Measurements from ENCODE around the gene AJM1. TPM values are rescaled to one million over a fixed set of nuclear protein-coding genes. Genes with fewer than 3 reads are reported as not detected.

AJM1 gene
- total RNA-seq, 1 donor from 2014 or later, result 4.4 TPM

DNA sequence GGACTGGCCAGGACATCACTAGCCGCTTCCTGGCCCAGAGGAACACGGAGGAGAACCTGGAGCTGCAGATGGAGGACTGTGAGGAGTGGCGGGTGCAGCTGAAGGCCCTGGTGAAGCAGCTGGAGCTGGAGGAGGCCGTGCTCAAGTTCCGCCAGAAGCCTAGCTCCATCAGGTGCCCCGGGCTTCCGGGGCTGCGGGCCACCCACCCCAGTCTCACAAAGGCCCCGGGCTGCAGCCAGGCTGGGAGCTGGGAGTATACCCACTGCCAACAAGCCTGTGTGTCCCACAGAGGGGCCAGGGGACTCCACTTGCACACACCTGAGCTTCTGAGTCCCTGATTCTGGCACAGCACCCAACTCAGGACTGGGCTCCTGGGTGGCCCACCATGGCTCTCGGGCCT is 36.2 kb upstream of the AJM1 start:
- DNase-seq (ENCODE audit: extremely low spot score, unreplicated experiment), result no peak
- no peaks in the 10 kb centered on the region for H3K9me3 Mint-ChIP-seq (ENCODE audit: unreplicated experiment)
- peaks cover 3% of the 10 kb centered on the region for H3K36me3 Mint-ChIP-seq (ENCODE audit: unreplicated experiment)
- no peak overlapping the region for H3K4me3 Mint-ChIP-seq (ENCODE audit: unreplicated experiment)
- peaks cover 9% of the 10 kb centered on the region for H3K27me3 Mint-ChIP-seq (ENCODE audit: unreplicated experiment)
- TF ChIP-seq CTCF (IDR thresholded peaks at IDR 0.05), result no peak
- H3K4me1 Mint-ChIP-seq (ENCODE audit: unreplicated experiment), result peaks cover 30% of the 10 kb centered on the region
- H3K27ac Mint-ChIP-seq (ENCODE audit: unreplicated experiment), result no peak overlapping the region

DNA sequence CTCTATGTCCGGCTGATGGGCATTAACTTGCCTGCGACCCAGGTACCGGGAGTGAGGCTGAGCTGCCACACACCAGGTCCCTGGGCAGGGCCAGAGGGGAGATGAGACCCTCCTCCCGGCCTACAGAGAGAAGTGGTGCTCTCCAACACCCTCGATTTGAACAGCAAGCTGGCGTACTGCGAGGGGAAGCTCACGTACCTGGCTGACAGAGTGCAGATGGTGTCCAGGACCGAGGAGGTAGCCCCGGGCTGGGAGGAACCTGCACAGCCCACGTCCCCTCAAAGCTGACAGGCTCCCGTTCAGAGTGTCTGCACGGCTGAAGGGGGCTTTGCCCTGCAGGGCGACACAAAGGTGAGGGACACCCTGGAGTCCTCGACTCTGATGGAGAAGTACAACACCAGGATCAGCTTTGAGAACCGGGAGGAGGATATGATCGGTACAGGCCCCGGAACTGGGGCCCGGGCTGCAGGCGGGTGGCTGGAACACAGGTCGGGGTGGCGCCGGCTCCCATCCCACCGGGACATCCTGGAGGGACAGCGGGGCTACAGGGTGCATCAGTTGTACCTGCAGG is 35.6 kb upstream of the AJM1 start:
- Mint-ChIP-seq H3K27ac (ENCODE audit: unreplicated experiment) (no peak overlapping the region), H3K36me3 (ENCODE audit: unreplicated experiment) (peaks cover 3% of the 10 kb centered on the region), H3K27me3 (ENCODE audit: unreplicated experiment) (peaks cover 6% of the 10 kb centered on the region), H3K4me1 (ENCODE audit: unreplicated experiment) (peaks cover 28% of the 10 kb centered on the region), H3K9me3 (ENCODE audit: unreplicated experiment) (no peaks in the 10 kb centered on the region), H3K4me3 (ENCODE audit: unreplicated experiment) (peak overlapping the region; percentile 80)
- no peak for DNase-seq (ENCODE audit: extremely low spot score, unreplicated experiment)
- TF ChIP-seq CTCF (IDR thresholded peaks at IDR 0.05), result no peak

DNA sequence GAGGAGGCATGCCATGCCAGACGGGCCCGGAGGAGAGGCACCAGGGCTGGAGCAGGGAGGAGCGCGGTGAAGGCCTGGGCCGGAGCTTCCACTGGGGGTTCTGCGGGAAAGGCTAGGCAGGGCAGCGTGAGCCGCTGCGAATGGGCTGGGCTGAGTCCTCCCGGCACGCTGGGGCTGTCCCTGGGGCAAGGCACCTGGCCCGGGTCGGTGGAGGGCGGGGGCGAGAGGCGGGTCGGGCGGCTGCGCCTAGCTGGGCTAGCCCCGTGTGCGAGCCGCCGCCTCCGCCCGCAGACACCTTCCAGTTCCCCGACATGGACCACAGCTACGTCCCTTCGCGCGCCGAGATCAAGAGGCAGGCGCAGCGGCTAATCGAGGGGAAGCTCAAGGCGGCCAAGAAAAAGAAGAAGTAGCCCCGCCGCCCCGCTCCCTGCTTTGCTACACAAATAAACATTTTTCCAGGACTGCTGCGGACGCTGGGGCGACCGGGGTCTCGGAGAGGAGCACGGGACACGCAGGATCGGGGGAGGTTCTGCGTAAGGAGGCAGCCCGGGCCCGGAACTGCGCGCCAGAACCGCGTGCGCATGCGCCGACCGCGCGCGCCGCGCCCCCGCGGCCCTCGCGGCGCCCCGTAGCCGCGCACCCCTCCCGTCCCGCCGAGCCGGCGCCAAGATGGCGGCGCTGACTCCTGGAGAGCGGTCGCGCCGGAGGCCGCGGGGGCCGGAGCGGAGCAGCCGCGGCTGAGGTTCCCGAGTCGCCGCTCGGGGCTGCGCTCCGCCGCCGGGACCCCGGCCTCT is 34.8 kb upstream of the AJM1 start, which contains the start of gene RABL6:
RABL6 (plus strand) TSS at position 668 of the 794 bp plus-strand sequence. CDS start 249 bp downstream, outside the sequence.
- Mint-ChIP-seq H3K27ac (ENCODE audit: unreplicated experiment) (peak within 1 kb of the TSS; percentile 82), H3K36me3 (ENCODE audit: unreplicated experiment) (peaks cover 3% of the 10 kb centered on the region), H3K9me3 (ENCODE audit: unreplicated experiment) (no peaks in the 10 kb centered on the region), H3K4me3 (ENCODE audit: unreplicated experiment) (peak within 1 kb of the TSS; percentile 80), H3K4me1 (ENCODE audit: unreplicated experiment) (peaks cover 28% of the 10 kb centered on the region), H3K27me3 (ENCODE audit: unreplicated experiment) (no peaks in the 10 kb centered on the region)
- TF ChIP-seq CTCF (IDR thresholded peaks at IDR 0.05), result no peak
- DNase-seq (ENCODE audit: extremely low spot score, unreplicated experiment), result peak; percentile 93

DNA sequence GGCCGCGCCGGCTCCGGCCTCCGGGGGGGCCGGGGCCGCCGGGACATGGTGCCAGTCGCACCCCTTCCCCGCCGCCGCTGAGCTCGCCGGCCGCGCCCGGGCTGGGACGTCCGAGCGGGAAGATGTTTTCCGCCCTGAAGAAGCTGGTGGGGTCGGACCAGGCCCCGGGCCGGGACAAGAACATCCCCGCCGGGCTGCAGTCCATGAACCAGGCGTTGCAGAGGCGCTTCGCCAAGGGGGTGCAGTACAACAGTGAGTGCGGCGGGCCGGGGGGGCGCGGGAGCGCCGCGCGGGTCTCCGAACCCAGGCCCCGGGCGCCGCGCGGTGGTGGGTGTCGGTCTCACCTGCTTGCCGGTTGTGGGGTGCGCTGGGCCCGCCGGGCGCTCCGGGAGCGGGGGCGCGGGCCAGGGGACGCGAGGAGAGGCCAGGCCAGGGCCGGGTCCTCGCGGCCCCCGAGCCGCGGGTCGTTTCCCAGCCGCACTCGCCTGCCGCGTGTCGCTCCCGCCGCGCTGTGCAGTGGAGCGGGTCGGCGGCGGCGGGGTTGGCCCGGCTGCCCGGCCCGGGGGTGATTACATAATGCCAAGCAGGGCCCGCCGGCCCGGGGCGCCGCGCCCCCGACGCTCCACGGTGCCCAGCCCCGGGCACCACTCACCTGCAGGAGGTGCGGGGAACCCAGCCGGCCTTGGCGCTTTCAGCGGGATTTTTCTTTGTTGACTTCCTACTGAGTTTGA is 34.0 kb upstream of the AJM1 start:
- peaks cover 8% of the 10 kb centered on the region for H3K36me3 Mint-ChIP-seq (ENCODE audit: unreplicated experiment)
- peak overlapping the region; percentile 76 for H3K4me3 Mint-ChIP-seq (ENCODE audit: unreplicated experiment)
- H3K9me3 Mint-ChIP-seq (ENCODE audit: unreplicated experiment), result no peaks in the 10 kb centered on the region
- H3K27ac Mint-ChIP-seq (ENCODE audit: unreplicated experiment), result peak overlapping the region; percentile 59
- DNase-seq (ENCODE audit: extremely low spot score, unreplicated experiment), result no peak
- H3K27me3 Mint-ChIP-seq (ENCODE audit: unreplicated experiment), result no peaks in the 10 kb centered on the region
- peaks cover 28% of the 10 kb centered on the region for H3K4me1 Mint-ChIP-seq (ENCODE audit: unreplicated experiment)
- TF ChIP-seq CTCF (IDR thresholded peaks at IDR 0.05), result no peak

DNA sequence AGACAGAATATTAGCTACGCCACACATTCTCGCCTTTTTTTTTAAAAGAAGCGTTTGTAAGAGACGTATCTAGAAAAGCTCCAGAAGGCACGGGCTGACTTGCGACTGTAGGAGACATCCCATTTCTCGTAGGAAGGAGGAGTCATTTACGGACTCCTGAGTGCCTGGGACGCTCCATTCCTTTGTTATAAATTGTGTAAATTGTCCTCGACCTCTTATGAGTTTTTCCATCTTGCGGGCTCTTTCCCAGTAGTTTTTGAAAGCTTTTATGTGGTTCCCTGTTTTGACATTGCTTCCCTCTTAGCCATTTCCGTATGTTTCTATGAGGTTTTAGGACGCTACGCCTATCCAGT is 33.5 kb upstream of the AJM1 start:
- DNase-seq (ENCODE audit: extremely low spot score, unreplicated experiment), result no peak
- Mint-ChIP-seq H3K27me3 (ENCODE audit: unreplicated experiment) (no peaks in the 10 kb centered on the region), H3K9me3 (ENCODE audit: unreplicated experiment) (no peaks in the 10 kb centered on the region), H3K4me3 (ENCODE audit: unreplicated experiment) (peak overlapping the region; percentile 72), H3K27ac (ENCODE audit: unreplicated experiment) (peak overlapping the region; percentile 59), H3K36me3 (ENCODE audit: unreplicated experiment) (peaks cover 11% of the 10 kb centered on the region), H3K4me1 (ENCODE audit: unreplicated experiment) (peaks cover 28% of the 10 kb centered on the region)
- TF ChIP-seq CTCF (IDR thresholded peaks at IDR 0.05), result no peak

Measured in osteocyte (in vitro differentiated cells).